GM19351 (cell line): ENCODE measurements around the gene NEDD9.

Source experiments
- ATAC-seq: cut with Tn5 transposase; IDR thresholded peaks from one replicate; pipeline ENCODE4 v1.9.1; 2021; ENCODE audit warnings: mild to moderate bottlenecking, moderate library complexity; ENCODE audit not compliant: unreplicated experiment

Gene NEDD9, protein sequence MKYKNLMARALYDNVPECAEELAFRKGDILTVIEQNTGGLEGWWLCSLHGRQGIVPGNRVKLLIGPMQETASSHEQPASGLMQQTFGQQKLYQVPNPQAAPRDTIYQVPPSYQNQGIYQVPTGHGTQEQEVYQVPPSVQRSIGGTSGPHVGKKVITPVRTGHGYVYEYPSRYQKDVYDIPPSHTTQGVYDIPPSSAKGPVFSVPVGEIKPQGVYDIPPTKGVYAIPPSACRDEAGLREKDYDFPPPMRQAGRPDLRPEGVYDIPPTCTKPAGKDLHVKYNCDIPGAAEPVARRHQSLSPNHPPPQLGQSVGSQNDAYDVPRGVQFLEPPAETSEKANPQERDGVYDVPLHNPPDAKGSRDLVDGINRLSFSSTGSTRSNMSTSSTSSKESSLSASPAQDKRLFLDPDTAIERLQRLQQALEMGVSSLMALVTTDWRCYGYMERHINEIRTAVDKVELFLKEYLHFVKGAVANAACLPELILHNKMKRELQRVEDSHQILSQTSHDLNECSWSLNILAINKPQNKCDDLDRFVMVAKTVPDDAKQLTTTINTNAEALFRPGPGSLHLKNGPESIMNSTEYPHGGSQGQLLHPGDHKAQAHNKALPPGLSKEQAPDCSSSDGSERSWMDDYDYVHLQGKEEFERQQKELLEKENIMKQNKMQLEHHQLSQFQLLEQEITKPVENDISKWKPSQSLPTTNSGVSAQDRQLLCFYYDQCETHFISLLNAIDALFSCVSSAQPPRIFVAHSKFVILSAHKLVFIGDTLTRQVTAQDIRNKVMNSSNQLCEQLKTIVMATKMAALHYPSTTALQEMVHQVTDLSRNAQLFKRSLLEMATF

DNA sequence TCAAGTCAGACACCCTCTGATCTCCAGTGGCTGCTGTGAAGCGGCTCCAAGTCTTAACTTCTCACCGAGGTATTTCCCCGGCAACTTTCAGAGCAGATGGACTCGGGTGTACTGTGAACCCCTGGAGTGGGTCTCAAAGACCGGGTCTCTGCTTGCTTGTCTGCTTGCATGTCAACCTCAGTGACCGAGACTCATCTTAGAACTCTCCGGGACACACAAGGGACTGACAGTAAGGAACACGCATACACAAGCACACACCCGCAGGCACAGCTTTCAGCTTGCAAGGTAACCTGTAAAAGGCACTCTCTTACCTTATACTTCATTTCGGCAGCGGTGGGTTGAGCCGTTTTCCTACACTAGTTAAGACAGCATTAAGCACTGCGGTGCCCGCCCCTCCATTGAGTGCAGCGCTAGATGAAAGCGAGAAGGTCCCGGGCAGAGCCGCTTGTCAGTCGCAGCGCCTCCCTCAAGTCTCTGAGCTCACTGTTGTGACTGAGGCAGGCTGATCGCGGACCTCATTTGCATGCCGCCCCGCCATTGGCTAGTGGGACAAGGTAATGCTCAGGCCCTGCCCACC, at the start of gene NEDD9:
TSS of gene NEDD9 (minus strand) at position 476 of the 577 bp plus-strand sequence. CDS start at position 323, 153 bp downstream.
- ATAC-seq: peak; percentile 99

DNA sequence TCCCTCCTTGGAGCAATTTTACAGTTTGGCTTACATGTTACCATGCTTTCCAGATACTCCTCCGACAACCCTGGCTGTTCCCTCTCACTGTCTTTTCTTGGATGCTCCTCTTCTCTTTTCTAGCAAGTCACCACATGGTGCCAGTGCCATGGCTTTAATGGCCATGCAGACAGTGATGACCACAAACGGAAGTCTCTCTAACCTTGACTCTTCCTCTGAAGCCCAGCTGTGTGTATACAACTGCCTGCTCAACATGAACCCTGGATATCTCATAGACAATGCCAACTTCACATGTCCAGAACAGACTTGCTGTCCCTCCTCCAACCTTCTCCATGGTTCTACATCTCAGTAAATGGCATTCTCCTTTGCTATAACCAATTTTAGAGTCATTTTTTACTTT, 49.8 kb upstream of the NEDD9 start:
- no peak for ATAC-seq

DNA sequence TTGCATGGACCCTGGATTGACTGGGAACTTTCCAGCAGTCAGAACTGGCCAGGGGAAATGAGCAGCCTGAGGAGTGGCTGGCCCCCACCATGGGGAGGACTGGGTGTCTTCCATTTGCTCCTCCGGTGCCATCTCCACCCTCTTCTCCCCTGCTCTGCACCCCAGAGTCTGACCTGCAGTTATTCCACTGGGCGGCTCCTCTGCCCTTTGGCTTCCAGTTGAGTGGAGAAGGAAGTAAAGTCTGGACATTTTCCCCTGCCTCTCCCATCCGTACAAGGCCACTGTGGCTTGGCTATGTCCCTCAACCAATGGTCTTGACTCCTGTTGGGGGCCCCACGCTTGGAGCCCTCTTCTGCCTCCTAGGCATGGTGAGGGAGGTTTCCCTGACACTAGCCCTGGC, 47.9 kb upstream of the NEDD9 start:
- no peak for ATAC-seq

DNA sequence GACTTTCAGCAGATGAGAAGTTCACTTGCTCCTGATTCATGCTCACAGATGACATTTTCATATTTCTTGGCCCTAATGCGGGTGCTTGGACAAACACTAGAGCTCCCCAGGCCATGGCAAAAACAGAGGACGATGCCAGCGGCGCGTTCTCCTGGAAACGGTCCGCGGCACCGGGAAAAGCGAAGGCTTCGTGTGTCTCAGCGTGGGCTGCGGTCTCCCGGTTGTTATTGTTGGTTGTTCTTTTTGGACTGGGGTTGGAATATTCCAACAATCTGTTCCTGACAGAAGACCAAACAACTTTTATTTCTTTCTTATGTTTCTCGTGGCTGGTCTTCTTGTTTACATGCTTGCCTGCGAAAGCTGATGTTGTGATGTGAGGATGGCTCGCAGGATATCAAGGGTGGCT, 46.8 kb upstream of the NEDD9 start:
- ATAC-seq: no peak

DNA sequence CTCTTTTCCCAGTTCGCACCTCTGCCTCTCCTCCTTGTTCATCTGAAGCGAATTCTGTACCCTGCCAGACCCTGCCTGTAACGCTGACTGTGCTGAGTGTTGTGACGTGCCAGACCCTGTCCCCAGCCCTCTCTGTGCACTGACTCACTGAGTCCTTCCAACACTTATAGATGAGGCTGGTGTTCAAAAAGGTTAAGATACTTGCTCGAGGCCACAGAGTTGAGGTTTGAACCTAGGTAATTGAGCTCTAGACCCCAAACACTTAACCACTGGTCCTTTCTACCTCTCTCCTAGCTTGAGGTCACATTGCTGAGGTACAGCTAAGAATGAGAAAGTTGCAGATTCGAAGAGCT, 45.7 kb upstream of the NEDD9 start:
- ATAC-seq: peak; percentile 39

DNA sequence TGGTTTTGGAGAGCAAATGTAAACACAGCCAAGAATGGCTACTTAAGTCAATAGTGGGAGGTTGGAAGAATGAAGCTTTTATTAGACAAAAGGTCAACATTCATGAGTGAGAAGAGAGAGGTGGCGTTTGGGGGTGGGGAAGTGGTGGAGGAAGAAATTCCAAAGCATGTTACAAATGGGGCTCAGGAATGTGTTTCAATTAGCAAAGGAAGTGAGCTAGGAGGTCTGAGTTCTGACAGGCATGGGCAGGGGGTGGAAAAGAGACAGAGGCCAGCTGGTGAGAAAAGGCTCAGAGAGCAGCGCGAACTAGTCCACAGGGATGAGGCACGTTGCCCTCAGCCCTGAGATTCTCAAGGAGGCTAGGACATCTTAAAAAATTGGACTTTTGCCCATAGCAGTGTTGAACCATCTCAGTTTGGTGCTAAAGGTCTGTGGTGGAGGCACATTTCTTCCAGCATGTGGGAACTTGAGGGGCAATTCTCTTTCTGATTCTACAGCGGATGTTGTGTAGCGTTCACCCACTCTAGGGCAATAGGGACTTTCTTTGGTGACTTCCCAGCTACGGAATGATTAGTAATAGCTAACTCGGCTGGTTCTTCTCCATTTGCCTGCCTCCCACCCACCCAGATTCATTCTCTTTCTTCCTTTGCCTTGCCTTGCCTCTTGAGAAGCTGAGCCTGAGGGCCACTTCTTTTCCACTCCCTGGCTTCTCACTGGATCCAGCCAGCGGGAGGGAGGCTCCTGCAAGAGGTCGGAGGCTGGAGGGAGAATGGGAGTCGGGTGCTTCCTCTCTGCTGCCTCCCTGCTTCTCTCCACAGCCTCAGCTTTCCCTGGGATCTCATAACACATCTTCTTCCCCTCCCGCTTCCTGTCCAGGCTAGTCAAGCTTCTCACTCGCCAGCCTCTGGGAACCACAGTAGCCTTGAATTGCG, 45.1 kb upstream of the NEDD9 start:
- peak; percentile 40 for ATAC-seq

DNA sequence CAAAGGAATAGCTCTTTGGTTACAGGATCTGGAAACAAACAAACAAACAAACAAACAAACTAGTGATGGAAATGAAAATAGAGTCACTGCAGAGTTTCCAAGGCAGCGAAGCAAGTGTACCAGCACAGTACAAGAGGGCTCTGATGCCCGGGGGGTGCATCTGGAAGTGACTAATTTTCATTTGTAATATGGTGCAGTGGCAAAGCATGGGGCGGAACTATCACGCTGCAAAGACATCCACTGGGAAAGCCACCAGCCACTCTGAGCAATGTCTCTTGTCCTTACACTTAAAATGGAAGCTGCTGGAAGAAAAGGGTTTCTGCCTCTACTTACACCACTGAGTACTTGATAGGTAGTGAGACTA, 44.4 kb upstream of the NEDD9 start:
- no peak for ATAC-seq

DNA sequence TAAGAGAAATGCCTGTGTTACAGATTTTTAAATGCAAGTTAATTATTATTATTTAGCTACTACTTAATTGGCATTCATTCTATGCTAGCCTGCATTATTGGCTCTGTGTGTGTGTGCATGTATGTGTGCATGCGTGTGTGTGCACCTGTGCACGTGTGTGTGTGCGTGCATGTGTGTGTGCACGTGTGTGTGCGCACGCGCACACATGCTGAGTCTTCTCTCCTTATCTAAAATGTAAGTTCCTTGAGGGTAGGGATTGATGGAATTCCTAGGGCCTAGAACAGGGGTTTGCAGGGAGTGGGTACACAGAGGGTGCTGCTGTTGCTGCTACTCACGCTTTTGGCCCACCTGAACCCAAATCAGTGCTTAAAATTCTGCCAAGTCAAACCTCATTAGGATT, 43.8 kb upstream of the NEDD9 start:
- ATAC-seq: no peak

DNA sequence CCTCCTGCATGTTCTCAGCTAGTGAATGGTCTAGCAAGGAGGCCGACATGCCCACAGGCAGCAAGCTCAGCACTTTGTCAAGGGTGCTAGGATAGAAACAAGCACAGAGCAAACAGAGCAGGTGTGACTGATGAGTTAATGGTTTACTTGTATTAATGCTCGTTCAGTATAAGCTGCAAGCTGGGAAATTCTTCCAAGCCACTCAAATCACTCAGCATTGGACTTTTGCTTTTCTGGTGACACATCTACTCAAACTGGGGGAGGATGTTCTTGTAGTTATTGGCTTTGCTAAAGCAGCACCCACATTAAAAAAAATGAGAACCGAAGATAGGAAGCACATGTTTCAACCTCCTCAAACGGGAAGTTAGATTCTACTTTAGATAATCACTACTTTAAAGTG, 43.1 kb upstream of the NEDD9 start:
- peak; percentile 55 for ATAC-seq

DNA sequence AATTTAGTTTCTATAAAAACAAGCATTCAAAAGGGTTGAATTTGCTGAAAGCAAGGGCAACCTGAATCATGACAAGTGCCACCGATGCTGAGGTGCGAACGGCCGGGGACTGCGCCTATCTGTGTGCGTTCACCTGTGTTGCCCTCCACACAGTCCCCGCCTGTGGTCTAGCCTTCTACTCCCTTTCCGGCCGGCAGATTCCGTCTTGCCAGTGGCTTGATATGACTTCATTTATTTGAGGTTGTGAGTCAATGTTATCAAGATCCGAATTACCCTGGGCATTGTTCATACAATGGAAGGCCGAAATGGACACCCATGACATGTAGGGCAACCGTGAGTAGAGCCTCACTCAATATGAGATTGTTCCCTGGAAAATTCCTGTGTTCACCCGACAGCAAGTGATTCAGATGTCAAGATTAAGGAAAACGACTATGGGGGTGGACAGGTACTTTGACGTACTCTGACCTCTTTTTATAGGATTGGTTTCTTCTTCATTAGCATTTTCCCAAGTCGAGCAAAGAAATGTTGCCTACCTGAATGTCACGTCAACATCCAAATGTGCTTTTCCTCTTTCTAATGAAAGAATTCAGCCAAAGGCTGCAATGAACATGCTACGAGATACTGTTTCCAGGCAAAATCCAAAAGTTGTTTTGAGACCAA, 41.1 kb upstream of the NEDD9 start:
- ATAC-seq: no peak

DNA sequence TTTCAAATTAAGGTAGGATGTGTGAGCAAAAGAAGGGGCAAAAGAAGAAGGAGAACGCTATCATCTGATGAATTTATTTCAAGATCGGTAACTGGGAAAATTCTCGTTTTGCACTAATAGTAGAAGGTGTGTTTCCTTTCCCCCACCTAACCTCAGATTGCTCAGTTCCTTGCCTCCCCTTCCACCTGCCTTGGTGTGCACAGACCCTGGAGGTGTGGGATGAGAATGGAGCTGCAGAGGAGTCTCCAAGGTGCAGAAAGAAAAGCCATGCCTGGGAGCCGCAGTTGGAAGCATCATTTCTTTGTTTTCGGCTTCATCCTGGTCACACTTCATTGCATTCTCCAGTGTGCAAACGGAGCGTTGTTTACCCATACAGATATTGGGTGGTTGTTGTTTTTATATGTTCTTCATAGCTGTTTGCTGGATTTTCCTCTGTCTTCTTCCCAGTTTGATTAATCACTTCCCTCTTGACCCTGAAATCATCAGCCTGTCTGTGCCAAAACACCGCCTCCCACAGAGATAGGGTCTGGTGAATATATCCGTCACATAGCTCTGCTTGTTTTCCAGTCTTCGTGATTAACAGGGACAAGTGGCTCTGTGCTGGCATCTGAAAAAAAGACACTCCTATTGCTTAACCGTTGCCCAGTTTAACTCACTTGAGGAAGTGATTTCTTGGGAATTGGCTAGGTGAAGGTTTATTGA, 40.2 kb upstream of the NEDD9 start:
- no peak for ATAC-seq

DNA sequence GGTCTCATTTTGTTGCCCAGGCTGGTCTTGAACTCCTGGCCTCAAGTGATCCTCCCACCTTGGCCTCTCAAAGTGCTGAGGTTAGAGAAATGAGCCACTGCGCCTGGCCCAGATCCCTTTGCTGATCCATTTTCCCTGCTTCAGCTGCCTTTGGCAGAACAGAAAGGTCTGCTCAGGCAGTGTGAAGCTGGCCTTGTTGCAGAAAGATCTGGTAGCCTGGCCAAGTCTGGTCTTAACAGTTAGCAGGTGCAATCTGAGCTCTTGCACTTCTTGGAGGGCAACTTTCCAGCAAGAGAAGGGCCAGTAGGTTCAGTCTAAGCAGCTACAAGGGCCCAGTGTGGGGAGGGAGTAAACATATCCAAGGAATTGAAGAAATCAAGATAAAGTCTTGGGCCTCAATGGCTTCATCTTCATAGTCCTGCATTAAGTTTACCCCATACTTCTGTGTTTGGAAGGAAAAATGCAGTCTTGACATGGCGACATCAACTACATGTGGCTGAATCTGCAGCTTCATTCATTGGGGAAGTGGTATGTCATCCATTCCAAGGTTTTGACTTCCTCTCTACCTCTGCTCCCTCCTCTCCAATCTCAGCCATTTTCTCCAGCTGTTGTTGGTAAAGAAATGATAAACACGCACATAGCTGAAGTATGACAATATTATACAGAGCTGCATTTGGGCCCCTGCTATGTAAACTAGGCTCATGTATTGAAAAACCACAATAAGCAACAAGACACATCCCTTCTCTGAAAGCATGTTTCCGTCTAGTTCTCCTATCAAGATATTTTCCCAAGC, 39.0 kb upstream of the NEDD9 start:
- ATAC-seq: no peak

DNA sequence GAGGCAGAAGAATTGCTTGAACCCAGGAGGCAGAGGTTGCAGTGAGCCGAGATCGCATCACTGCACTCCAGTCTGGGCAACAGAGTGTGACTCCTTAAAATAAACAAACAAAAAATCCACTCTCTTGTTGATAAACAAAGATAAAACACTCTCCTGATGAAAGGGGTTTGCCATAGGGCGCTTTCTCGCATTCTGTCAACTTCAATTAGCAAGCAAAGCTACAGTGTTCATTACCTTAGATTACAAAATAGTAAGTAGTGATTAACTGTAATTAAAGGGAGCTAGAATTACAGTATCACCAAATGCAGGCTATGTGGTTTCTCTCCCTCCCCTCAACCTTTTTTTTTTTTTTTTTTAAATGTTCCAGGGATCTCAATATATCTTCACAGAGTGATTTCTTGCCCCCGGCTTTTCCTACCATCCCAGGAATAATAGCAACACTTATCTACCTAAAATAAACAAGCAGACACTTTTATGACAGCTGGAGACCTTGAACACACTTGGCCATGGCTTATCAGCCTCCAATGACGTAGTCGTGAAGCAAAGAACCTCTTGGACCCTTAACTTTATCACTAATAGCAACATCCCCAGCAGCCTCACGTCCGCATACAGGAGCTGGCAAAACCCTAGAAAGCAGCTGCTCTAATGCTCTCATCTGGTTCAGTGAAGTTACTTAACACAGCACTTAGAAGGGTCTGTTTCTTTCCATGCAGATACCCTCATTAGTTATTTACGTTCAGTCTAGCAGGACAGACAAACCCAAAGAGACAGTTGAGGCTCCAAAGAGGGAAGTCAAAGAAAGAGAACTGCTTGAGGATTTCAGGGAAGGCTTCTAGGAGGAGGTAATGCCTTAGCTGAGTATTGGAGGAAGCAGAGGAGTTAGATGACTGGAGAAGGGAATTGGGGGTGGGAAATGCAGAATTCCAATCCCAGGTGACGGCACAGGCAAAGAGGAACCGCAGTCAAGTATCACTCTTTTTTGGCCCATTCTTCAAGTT, 37.9 kb upstream of the NEDD9 start:
- ATAC-seq: no peak

DNA sequence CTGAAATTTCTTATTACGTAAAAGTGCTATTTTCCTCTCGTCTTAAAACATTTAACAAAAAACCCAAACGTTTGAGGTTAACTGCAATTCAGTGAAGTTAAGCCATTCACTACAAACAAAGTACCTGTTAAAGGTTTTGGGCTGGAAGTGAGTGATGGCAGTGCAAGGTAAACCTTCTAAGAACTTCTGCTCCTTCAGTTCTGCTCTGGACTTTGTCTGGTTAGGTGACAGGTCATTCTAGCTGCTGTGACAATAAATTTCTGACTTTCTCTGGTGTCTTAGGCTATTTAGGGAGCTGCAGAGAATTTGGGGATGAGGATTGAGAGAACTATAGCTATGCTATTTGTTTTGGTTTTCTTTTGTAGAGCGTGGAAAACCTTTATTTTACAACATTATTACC, 36.5 kb upstream of the NEDD9 start:
- ATAC-seq: no peak

DNA sequence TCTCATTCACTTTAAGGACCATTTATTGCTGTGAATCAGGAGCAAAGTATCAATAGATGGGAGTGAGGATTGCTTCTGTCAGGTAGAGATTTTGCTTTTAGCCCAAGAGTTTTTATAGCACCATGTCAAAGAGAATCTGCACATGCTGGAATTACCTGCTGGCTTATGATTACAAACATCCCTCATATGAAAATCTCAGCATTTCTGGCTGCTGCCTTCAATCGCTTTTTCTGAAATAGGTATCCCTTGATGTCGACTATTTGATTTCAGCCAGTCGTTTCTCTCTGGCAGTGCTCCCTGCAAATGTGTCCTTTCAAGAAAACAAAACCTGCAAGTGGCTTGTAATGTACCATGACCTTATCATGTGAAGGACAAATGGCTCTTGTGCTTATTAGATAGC, 34.5 kb upstream of the NEDD9 start:
- no peak for ATAC-seq

DNA sequence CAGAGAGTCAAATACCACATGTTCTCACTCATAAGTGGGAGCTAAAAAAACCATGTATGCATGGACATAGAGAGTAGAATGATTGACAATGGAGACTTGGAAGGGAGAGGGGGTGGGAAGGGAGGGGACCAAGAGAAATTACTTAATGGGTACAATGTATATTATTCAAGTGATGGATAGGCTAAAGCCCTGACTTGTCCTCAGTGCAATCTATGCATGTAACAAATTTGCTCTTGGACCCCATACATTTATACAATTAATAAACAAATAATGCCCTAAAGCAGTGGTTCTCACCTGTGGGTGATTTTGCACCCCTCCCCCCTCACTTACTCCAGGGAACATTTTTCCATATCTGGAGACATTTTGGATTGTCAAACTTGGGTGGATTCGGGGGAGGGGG, 33.5 kb upstream of the NEDD9 start:
- ATAC-seq: no peak

DNA sequence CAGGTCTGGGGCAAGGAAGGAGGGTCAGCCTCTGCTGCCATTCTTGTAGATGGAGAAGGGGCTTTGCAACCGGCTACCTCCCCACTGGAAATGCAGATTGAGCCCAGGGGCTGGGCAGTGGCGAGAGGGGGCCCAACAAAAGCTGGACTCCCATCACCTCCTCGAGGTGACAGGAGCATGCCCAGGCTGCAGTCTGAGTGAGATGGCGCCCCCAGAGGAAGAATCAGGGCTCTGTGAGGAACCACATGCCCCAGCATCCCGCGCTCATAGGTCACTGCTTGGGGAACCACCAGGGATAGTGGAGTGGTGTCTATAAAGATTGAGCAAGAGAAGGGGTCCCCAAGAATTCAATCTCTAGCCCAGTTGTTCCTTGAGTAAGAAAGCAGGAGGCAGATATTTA, 31.6 kb upstream of the NEDD9 start:
- ATAC-seq: no peak

DNA sequence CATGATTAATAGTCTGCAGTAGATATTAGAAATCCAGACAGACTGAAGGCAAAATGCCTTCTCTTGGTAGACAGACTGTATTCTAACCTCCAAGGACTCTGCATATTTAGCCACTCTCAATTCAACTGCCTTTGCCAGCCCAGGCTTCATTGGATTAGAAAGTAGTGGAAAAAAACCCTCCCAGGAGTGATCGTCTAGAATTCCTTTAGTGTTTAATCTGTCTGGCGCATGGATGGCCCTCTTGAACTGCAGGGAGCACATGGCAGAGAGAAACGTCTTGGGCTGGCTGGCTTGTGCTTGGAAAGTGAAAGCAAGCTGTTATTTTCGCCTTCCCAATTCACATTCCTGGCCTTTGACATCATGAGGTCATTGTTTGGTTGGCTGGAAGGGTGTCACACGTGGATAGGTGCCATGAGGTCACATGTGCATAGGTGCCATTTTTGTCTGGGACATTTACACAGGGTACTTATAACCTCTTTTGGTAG, 30.9 kb upstream of the NEDD9 start:
- ATAC-seq: no peak
